Muscle layer of duodenum (tissue), 2 donors: Measurements from ENCODE around the gene AP4M1.

Experiments used
- H3K27ac ChIP-seq: one replicate; pipeline ENCODE4 v1.7.0; 2013; ENCODE audit warnings: mild to moderate bottlenecking, low read length
- H3K27me3 ChIP-seq: one replicate; pipeline ENCODE4 v1.7.0; 2013; ENCODE audit warnings: low read depth, mild to moderate bottlenecking, control low read depth, low read length
- H3K36me3 ChIP-seq, 2 donors: one replicate each; pipeline ENCODE4 v1.7.0; 2013; ENCODE audit warnings: low read length in 2 of 2, control low read depth in 1 of 2, mild to moderate bottlenecking in 1 of 2; ENCODE audit not compliant: insufficient read depth in 2 of 2, control insufficient read depth in 1 of 2
- H3K4me1 ChIP-seq, 2 donors: one replicate each; pipeline ENCODE4 v1.7.0; 2013; ENCODE audit warnings: low read length in 2 of 2, mild to moderate bottlenecking in 2 of 2, control low read depth in 1 of 2, moderate library complexity in 1 of 2; ENCODE audit not compliant: insufficient read depth in 2 of 2, control insufficient read depth in 1 of 2
- H3K4me3 ChIP-seq, 2 donors: one replicate each; pipeline ENCODE4 v1.7.0; 2013; ENCODE audit warnings: low read length in 2 of 2, low read depth in 1 of 2, mild to moderate bottlenecking in 1 of 2
- H3K9me3 ChIP-seq, 2 donors: one replicate each; pipeline ENCODE4 v1.7.0; 2013; ENCODE audit warnings: low read length in 2 of 2, control low read depth in 1 of 2, mild to moderate bottlenecking in 1 of 2; ENCODE audit not compliant: control insufficient read depth in 1 of 2
- donor health status: healthy.

The AP4M1 gene

GRCh38 chr7:100071018-100071723, 30.3 kb upstream of the AP4M1 start:
- Histone ChIP-seq H3K4me1 (no peaks in the 10 kb centered on the region), H3K27ac (no peak overlapping the region), H3K9me3 (peaks cover 20 to 22% of the 10 kb centered on the region in 2 donors), H3K36me3 (peaks cover 60 to 71% of the 10 kb centered on the region in 2 donors), H3K27me3 (no peaks in the 10 kb centered on the region), H3K4me3 (peak overlapping the region in 1 of 2 donors; percentile 30)

GRCh38 chr7:100072462-100072861, 29.0 kb upstream of the AP4M1 start:
- no peak overlapping the region for H3K27ac ChIP-seq
- H3K9me3 ChIP-seq, result peaks cover 20 to 22% of the 10 kb centered on the region in 2 donors
- no peaks in the 10 kb centered on the region for H3K4me1 ChIP-seq
- H3K27me3 ChIP-seq, result no peaks in the 10 kb centered on the region
- H3K36me3 ChIP-seq, result peaks cover 68 to 82% of the 10 kb centered on the region in 2 donors
- peak overlapping the region in 1 of 2 donors; percentile 30 for H3K4me3 ChIP-seq

GRCh38 chr7:100074841-100075240, 26.6 kb upstream of the AP4M1 start:
- H3K4me3 ChIP-seq, result no peak overlapping the region
- H3K9me3 ChIP-seq, result peaks cover 20 to 22% of the 10 kb centered on the region in 2 donors
- H3K27ac ChIP-seq, result no peak overlapping the region
- H3K36me3 ChIP-seq, result peaks cover 66 to 83% of the 10 kb centered on the region in 2 donors
- peaks cover 0 to 10% of the 10 kb centered on the region in 2 donors for H3K4me1 ChIP-seq
- H3K27me3 ChIP-seq, result no peaks in the 10 kb centered on the region

GRCh38 chr7:100075418-100075817, 26.0 kb upstream of the AP4M1 start:
- H3K27me3 ChIP-seq, result no peaks in the 10 kb centered on the region
- peaks cover 0 to 16% of the 10 kb centered on the region in 2 donors for H3K4me1 ChIP-seq
- no peak overlapping the region for H3K4me3 ChIP-seq
- peaks cover 61 to 77% of the 10 kb centered on the region in 2 donors for H3K36me3 ChIP-seq
- H3K9me3 ChIP-seq, result peaks cover 20 to 22% of the 10 kb centered on the region in 2 donors
- H3K27ac ChIP-seq, result no peak overlapping the region

- peaks cover 2 to 4% of the 10 kb centered on the region in 2 donors for H3K9me3 ChIP-seq
- H3K36me3 ChIP-seq, result peaks cover 43 to 59% of the 10 kb centered on the region in 2 donors
- H3K4me1 ChIP-seq, result peaks cover 0 to 21% of the 10 kb centered on the region in 2 donors
- H3K27ac ChIP-seq, result no peak overlapping the region
- H3K4me3 ChIP-seq, result no peak overlapping the region
- H3K27me3 ChIP-seq, result no peaks in the 10 kb centered on the region
These were observed 24.2 kb upstream of the AP4M1 start for GRCh38 chr7:100077205-100077604.

GRCh38 chr7:100079024-100079560, 22.4 kb upstream of the AP4M1 start:
- Histone ChIP-seq H3K9me3 (no peaks in the 10 kb centered on the region), H3K36me3 (peaks cover 27 to 41% of the 10 kb centered on the region in 2 donors), H3K27ac (peak overlapping the region; percentile 35), H3K4me1 (peaks cover 0 to 30% of the 10 kb centered on the region in 2 donors), H3K27me3 (no peaks in the 10 kb centered on the region), H3K4me3 (no peak overlapping the region)

GRCh38 chr7:100080907-100081534, 20.4 kb upstream of the AP4M1 start:
- H3K4me1 ChIP-seq, result peaks cover 0 to 30% of the 10 kb centered on the region in 2 donors
- H3K27me3 ChIP-seq, result no peaks in the 10 kb centered on the region
- peak overlapping the region; percentile 89 for H3K27ac ChIP-seq
- peak overlapping the region; percentile 94 for H3K4me3 ChIP-seq
- H3K36me3 ChIP-seq, result peaks cover 8 to 21% of the 10 kb centered on the region in 2 donors
- H3K9me3 ChIP-seq, result no peaks in the 10 kb centered on the region

GRCh38 chr7:100081535-100082102, 19.8 kb upstream of the AP4M1 start, which contains the start of gene ZNF3:
Gene ZNF3 (minus strand): TSS chr7:100081723. CDS start chr7:100077357, 4,366 bp downstream.
- H3K4me1 ChIP-seq, result peaks cover 0 to 30% of the 10 kb centered on the region in 2 donors
- H3K27ac ChIP-seq, result peak within 1 kb of the TSS; percentile 89
- H3K36me3 ChIP-seq, result peaks cover 5 to 16% of the 10 kb centered on the region in 2 donors
- no peaks in the 10 kb centered on the region for H3K27me3 ChIP-seq
- peak within 1 kb of the TSS; percentile 94 for H3K4me3 ChIP-seq
- H3K9me3 ChIP-seq, result no peaks in the 10 kb centered on the region

- Histone ChIP-seq H3K36me3 (peaks cover 0 to 9% of the 10 kb centered on the region in 2 donors), H3K27me3 (no peaks in the 10 kb centered on the region), H3K4me3 (no peak overlapping the region), H3K9me3 (no peaks in the 10 kb centered on the region), H3K4me1 (peaks cover 0 to 33% of the 10 kb centered on the region in 2 donors), H3K27ac (no peak overlapping the region)
These were observed 18.5 kb upstream of the AP4M1 start for GRCh38 chr7:100082978-100083377.

GRCh38 chr7:100085515-100085914, 15.9 kb upstream of the AP4M1 start:
- H3K36me3 ChIP-seq, result peaks cover 2 to 4% of the 10 kb centered on the region in 2 donors
- H3K27me3 ChIP-seq, result no peaks in the 10 kb centered on the region
- H3K4me1 ChIP-seq, result peaks cover 5 to 29% of the 10 kb centered on the region in 2 donors
- H3K9me3 ChIP-seq, result no peaks in the 10 kb centered on the region
- no peak overlapping the region for H3K4me3 ChIP-seq
- no peak overlapping the region for H3K27ac ChIP-seq
